ENCODE measurements around the gene HNF4A.
A peak's percentile ranks its signal among the peaks of the same experiment; 100 is the strongest.

Gene HNF4A

GRCh38 chr20:44355498-44356352 is at the start of gene HNF4A:
Gene HNF4A (plus strand): TSS chr20:44355699. CDS start chr20:44355805, 106 bp downstream.
- DNase-seq (ENCODE audit: low read depth): no peak
- H3K4me3 ChIP-seq (ENCODE audit: low read depth, low read length): no peak within 1 kb of the TSS
- no peak for TF ChIP-seq CTCF (IDR thresholded peaks at IDR 0.05; ENCODE audit: control insufficient read depth, extremely low read depth, insufficient read depth)

DNA sequence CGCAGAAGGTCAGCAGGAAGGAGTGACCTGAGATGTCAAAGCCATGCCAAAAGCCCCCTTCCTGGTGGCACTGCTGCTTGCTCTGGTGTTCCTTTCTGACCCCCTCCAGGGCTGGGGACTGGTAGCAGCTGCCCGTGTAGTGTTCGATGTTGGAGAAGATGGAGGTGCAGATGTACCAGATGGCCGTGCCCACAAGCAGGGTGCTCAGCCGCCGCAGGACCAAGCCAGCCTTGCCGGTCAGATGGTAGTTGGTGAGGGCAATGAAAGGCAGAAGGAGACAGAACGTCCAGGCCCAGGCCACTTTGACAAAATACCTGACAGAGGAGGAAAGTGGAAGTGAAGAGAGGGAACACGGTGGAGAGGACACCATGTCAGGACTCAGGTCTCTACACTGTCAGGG is 48.6 kb upstream of the HNF4A start:
- no peak for DNase-seq (ENCODE audit: low read depth)
- TF ChIP-seq CTCF (IDR thresholded peaks at IDR 0.05; ENCODE audit: control insufficient read depth, extremely low read depth, insufficient read depth): no peak
- H3K4me3 ChIP-seq (ENCODE audit: low read depth, low read length): no peak overlapping the region

GRCh38 chr20:44309763-44310663 is 45.5 kb upstream of the HNF4A start:
- H3K4me3 ChIP-seq (ENCODE audit: low read depth, low read length): peak overlapping the region; percentile 95
- TF ChIP-seq CTCF (IDR thresholded peaks at IDR 0.05; ENCODE audit: control insufficient read depth, extremely low read depth, insufficient read depth): no peak
- no peak for DNase-seq (ENCODE audit: low read depth)

GRCh38 chr20:44310664-44311639 is 44.5 kb upstream of the HNF4A start, which contains the start of gene FITM2:
Gene FITM2 (minus strand): TSS chr20:44311202. CDS start chr20:44311148, 54 bp downstream.
- peak within 1 kb of the TSS; percentile 95 for H3K4me3 ChIP-seq (ENCODE audit: low read depth, low read length)
- TF ChIP-seq CTCF (IDR thresholded peaks at IDR 0.05; ENCODE audit: control insufficient read depth, extremely low read depth, insufficient read depth): peak; percentile 99
- peak; percentile 87 for DNase-seq (ENCODE audit: low read depth)

DNA sequence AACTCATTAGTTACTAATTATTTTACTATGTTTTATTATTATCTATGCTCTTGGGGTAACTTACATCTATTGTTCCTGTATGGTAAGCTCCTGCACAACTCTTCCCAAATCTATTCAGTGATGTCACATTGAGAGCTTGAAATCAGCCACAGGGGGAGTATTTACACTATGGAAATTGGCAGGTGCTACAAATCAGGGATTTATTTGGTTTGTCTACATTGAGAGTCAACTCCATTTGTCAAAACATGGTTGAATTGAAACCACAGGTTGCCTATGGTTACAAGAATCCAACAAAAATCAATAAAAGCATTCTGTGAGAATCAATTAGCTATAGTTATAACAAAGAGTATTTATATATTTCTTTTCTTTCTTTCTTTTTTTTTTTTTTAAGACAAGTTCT is 40.6 kb upstream of the HNF4A start:
- no peak for TF ChIP-seq CTCF (IDR thresholded peaks at IDR 0.05; ENCODE audit: control insufficient read depth, extremely low read depth, insufficient read depth)
- H3K4me3 ChIP-seq (ENCODE audit: low read depth, low read length): no peak overlapping the region
- no peak for DNase-seq (ENCODE audit: low read depth)

- DNase-seq (ENCODE audit: low read depth): peak; percentile 18
- TF ChIP-seq CTCF (IDR thresholded peaks at IDR 0.05; ENCODE audit: control insufficient read depth, extremely low read depth, insufficient read depth): no peak
- no peak overlapping the region for H3K4me3 ChIP-seq (ENCODE audit: low read depth, low read length)
These were observed 35.6 kb upstream of the HNF4A start for GRCh38 chr20:44319839-44320422.

Measured in LNCaP clone FGC (cell line).